ENCODE measurements around the gene MAPK6.

- TF ChIP-seq ZNF837 (tag by site-specific recombination; IDR thresholded peaks at IDR 0.05): no peak
- no peak for TF ChIP-seq REST (tag by site-specific recombination; IDR thresholded peaks at IDR 0.05)
- no peak for TF ChIP-seq TCF7L2 (IDR thresholded peaks at IDR 0.05; ENCODE audit: borderline replicate concordance, low read depth, low read length)
- TF ChIP-seq ZNF114 (tag by site-specific recombination; IDR thresholded peaks at IDR 0.05): no peak
- TF ChIP-seq CTCF (tag by site-specific recombination; IDR thresholded peaks at IDR 0.05): no peak
- TF ChIP-seq ZNF654 (tag by site-specific recombination; IDR thresholded peaks at IDR 0.05; ENCODE audit: low read depth): no peak
- no peak for TF ChIP-seq ZNF138 (tag by site-specific recombination; IDR thresholded peaks at IDR 0.05; ENCODE audit: borderline replicate concordance)
- no peak for TF ChIP-seq ZNF239 (tag by site-specific recombination; IDR thresholded peaks at IDR 0.05)
- no peak for TF ChIP-seq ZNF518A (tag by site-specific recombination; conservative IDR thresholded peaks at IDR 0.05; ENCODE audit: low read depth)
- TF ChIP-seq KLF17 (tag by site-specific recombination; IDR thresholded peaks at IDR 0.05): no peak
- TF ChIP-seq ZXDB (tag by site-specific recombination; IDR thresholded peaks at IDR 0.05): no peak
These were observed 3.0 kb downstream of the MAPK6 start for GRCh38 chr15:52021892-52022540.
